A673 (cell line): ENCODE measurements around the gene KAZN. TPM values are rescaled to one million over a fixed set of nuclear protein-coding genes. Genes with fewer than 3 reads are reported as not detected.
A peak's percentile ranks its signal among the peaks of the same experiment; 100 is the strongest.

ENCODE experiments used
- BruUV-seq: library from RNA; stranded (reverse); fragments of 400-500 nt; replicated peaks from 2 replicates; lab custom pipeline; 2021; lab: Mats Ljungman, UMichigan
- CTCF ChIA-PET: fragments of 300-600 bp; sonication (Branson Sonifier 250); formaldehyde crosslinking; loops from one replicate; lab custom pipeline; 2022; ENCODE audit warnings: antibody characterized with exemption; lab: Charles Lee
- POLR2A ChIA-PET: fragments of 300-600 bp; sonication (Branson Sonifier 250); formaldehyde crosslinking; loops from one replicate; lab custom pipeline; 2022; ENCODE audit warnings: antibody characterized with exemption; ENCODE audit not compliant: low non-redundant PET; lab: Charles Lee
- DNase-seq: peaks from one replicate; pipeline ENCODE4 v3.0.0-alpha.2; 2015; ENCODE audit warnings: low spot score
- H3K27ac ChIP-seq: fragments of 200-600 bp; sonication (generic); 2 replicates; pipeline ENCODE4 v1.5.1; 2016; ENCODE audit warnings: mixed run types, low read depth, mild to moderate bottlenecking, mixed read lengths, antibody characterized with exemption, low read length; ENCODE audit not compliant: poor library complexity, severe bottlenecking
- H3K27me3 ChIP-seq: fragments of 200-600 bp; sonication (generic); replicated peaks from 2 replicates; pipeline ENCODE4 v1.6.1; 2017; ENCODE audit warnings: mixed run types, low read depth, mild to moderate bottlenecking, mixed read lengths, antibody characterized with exemption, low read length; ENCODE audit not compliant: insufficient read depth, poor library complexity
- H3K36me3 ChIP-seq: fragments of 200-600 bp; sonication (generic); 2 replicates; pipeline ENCODE4 v1.6.1; 2016; ENCODE audit warnings: mixed run types, mild to moderate bottlenecking, mixed read lengths, antibody characterized with exemption, low read length; ENCODE audit not compliant: insufficient read depth, poor library complexity, severe bottlenecking
- H3K4me1 ChIP-seq: fragments of 200-600 bp; sonication (generic); 2 replicates; pipeline ENCODE4 v1.6.1; 2017; ENCODE audit warnings: mixed run types, mild to moderate bottlenecking, mixed read lengths, antibody characterized with exemption, low read length; ENCODE audit not compliant: insufficient read depth, poor library complexity, severe bottlenecking
- H3K4me3 ChIP-seq: fragments of 200-600 bp; sonication (generic); 2 replicates; pipeline ENCODE4 v1.5.1; 2016; ENCODE audit warnings: low read depth, mixed run types, mild to moderate bottlenecking, mixed read lengths, low read length; ENCODE audit not compliant: poor library complexity, severe bottlenecking
- H3K9me3 ChIP-seq: fragments of 200-600 bp; sonication (generic); 2 replicates; pipeline ENCODE4 v1.6.1; 2016; ENCODE audit warnings: mixed run types, low read depth, mild to moderate bottlenecking, mixed read lengths, antibody characterized with exemption, low read length; ENCODE audit not compliant: poor library complexity, severe bottlenecking
- EZH2 ChIP-seq: fragments of 200-600 bp; sonication (generic); IDR thresholded peaks from 2 replicates; pipeline ENCODE4 v1.6.1; 2017; ENCODE audit warnings: borderline replicate concordance, low read depth, mild to moderate bottlenecking, mixed read lengths, antibody characterized with exemption, low read length; ENCODE audit not compliant: poor library complexity, severe bottlenecking
- intact Hi-C: fragments of 100-400 bp; cut with micrococcal nuclease; formaldehyde crosslinking; loops from one replicate; pipeline ENCODE4 v1.10.0; 2022; ENCODE audit not compliant: unreplicated experiment
- total RNA-seq: library from RNA; stranded (reverse); gene quantifications from 2 replicates; pipeline ENCODE4 v1.2.3, GENCODE V29; 2021
- TF ChIP-seq, protein P1 (sequence below): fragments of 300-800, 200-600 bp; sonication (generic); conservative IDR thresholded peaks from 2 replicates; pipeline ENCODE4 v1.5.1; 2017; ENCODE audit warnings: low read depth, mild to moderate bottlenecking, antibody characterized with exemption, low read length, moderate library complexity, mixed read lengths

Gene KAZN
- total RNA-seq, 1 experiment from 2014 or later, result 8.0 TPM

DNA sequence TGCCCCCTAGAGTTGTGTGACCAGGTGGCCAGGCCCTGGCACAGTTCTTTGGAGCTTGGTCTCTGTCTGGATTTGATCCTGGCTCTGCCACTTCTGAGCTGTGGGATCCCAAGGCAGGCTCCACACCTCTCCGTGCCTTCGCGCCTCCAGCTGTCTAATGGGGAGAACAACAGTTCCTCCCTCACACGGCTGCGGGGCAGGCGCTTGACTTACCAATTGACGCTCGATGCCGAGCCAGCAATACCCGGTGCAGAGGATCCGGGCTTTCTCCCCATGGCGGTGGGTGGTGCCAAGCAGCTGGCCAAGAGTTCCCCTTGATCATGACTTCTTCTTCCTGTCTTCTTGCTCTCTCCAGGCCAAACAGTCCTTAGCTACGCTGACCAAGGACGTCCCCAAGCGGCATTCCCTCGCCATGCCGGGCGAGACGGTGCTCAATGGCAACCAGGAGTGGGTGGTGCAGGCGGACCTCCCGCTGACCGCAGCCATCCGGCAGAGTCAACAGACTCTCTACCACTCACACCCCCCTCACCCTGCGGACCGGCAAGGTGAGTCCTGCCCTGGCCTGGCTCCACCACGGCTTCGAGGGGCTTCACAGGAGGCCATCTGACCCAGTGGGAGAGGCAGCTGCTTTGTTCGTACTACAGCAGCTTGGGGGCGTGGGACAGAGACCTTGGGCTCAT lies 457.4 kb downstream of the KAZN start:
- intact Hi-C loops, result no loop called here
- CTCF ChIA-PET, result no interaction called here
- H3K4me3 ChIP-seq, result no peak overlapping the region
- H3K27me3 ChIP-seq, result no peaks in the 10 kb centered on the region
- H3K36me3 ChIP-seq, result no peaks in the 10 kb centered on the region
- no TSS peak for BruUV-seq
- no peaks in the 10 kb centered on the region for H3K9me3 ChIP-seq
- POLR2A ChIA-PET, result no interaction called here
- H3K27ac ChIP-seq, result no peak overlapping the region
- DNase-seq, result no peak
- no peaks in the 10 kb centered on the region for H3K4me1 ChIP-seq
- no peak for TF ChIP-seq EZH2
- TF ChIP-seq, protein P1, sequence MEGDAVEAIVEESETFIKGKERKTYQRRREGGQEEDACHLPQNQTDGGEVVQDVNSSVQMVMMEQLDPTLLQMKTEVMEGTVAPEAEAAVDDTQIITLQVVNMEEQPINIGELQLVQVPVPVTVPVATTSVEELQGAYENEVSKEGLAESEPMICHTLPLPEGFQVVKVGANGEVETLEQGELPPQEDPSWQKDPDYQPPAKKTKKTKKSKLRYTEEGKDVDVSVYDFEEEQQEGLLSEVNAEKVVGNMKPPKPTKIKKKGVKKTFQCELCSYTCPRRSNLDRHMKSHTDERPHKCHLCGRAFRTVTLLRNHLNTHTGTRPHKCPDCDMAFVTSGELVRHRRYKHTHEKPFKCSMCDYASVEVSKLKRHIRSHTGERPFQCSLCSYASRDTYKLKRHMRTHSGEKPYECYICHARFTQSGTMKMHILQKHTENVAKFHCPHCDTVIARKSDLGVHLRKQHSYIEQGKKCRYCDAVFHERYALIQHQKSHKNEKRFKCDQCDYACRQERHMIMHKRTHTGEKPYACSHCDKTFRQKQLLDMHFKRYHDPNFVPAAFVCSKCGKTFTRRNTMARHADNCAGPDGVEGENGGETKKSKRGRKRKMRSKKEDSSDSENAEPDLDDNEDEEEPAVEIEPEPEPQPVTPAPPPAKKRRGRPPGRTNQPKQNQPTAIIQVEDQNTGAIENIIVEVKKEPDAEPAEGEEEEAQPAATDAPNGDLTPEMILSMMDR, result 0 out of 2 replicates have a peak, but pooled peaks have one; percentile 18

DNA sequence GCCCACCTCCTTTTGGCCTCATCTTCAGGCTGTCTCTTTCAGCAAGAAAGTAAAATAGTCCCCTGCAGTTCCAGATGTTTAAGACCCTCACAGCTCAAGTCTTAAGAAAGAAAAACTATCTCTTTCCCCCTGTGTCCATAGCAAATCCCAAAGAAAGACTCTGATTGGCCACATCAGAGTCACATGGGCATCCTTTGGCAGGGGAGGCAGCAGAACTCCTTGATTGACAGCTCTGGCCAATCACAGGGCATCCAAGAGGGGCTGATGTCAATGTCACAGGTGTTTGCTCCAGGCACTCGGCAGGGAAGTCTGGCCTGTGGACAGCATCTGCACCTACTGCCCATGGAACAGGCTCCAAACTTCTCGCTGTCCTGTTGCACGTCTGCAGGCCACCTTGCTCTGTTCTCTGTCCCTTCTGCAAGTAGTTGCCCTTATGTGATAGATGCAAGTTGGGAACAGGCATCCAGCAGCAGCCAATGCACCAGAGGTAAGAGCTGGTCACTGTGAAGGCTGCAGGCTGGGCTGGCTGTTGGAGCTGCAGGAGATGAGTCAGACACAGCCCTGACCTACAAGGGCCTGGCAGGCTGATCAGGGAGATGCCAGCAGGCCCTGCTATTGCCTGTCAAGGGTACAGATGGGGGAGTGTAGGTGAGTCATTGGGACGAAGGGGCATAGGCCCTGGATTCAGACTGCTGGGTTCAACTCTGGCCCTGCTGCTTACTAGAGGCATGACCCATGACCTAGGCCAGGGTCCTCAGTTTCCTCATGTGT lies 458.2 kb downstream of the KAZN start:
- H3K36me3 ChIP-seq, result no peaks in the 10 kb centered on the region
- CTCF ChIA-PET, result no interaction called here
- no peak overlapping the region for H3K27ac ChIP-seq
- no peaks in the 10 kb centered on the region for H3K9me3 ChIP-seq
- no peaks in the 10 kb centered on the region for H3K27me3 ChIP-seq
- TF ChIP-seq, protein P1, result no peak
- TF ChIP-seq EZH2, result no peak
- POLR2A ChIA-PET, result no interaction called here
- BruUV-seq, result no TSS peak
- no peak overlapping the region for H3K4me3 ChIP-seq
- H3K4me1 ChIP-seq, result no peaks in the 10 kb centered on the region
- no peak for DNase-seq
- intact Hi-C loops, result no loop called here

DNA sequence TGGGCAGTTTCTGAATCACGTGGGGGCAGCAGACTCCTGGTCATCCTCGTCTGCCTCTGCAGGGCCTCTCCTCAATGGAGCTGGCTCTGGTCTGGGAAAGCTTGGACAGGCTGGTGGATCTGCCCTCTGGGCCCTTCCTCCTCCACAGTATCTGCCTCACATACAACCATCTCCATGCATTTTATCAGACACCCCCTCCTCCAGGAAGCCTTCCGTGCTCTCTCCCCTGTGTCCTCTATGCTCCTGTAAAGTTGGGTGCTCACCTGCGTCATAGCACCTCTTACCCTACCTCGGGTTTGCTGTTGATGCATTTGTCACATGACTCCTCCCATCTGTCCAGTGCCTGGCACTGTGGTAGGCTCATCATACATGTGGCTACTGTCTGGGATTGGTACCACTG lies 459.3 kb downstream of the KAZN start:
- no TSS peak for BruUV-seq
- TF ChIP-seq, protein P1, result no peak
- no peak for TF ChIP-seq EZH2
- Histone ChIP-seq H3K36me3 (no peaks in the 10 kb centered on the region), H3K27ac (no peak overlapping the region), H3K4me1 (no peaks in the 10 kb centered on the region), H3K9me3 (no peaks in the 10 kb centered on the region), H3K27me3 (no peaks in the 10 kb centered on the region), H3K4me3 (no peak overlapping the region)
- POLR2A ChIA-PET, result no interaction called here
- DNase-seq, result no peak
- CTCF ChIA-PET, result no interaction called here
- intact Hi-C loops, result no loop called here
